Thyroid gland (tissue), 4 donors: Measurements from ENCODE around the gene MTAP. TPM values are rescaled to one million over a fixed set of nuclear protein-coding genes. Genes with fewer than 3 reads are reported as not detected.

Experiments
- DNase-seq, 2 donors: peaks; one replicate each; pipeline ENCODE4 v3.0.0-alpha.2; 2019
- H3K27ac ChIP-seq, 3 donors: fragments of 200-600 bp; sonication (generic); 1 replicate in 2 of 3; 2 replicates in 1 of 3; pipeline ENCODE4 v1.5.1; 2016 to 2019; ENCODE audit warnings: mild to moderate bottlenecking in 1 of 3, moderate library complexity in 1 of 3
- H3K27me3 ChIP-seq: fragments of 200-600 bp; sonication (generic); one replicate; pipeline ENCODE4 v1.5.1; 2019
- H3K36me3 ChIP-seq, 2 donors: fragments of 200-600 bp; sonication (generic); one replicate each; pipeline ENCODE4 v1.5.1; 2016 to 2019
- H3K4me1 ChIP-seq, 2 donors: fragments of 200-600 bp; sonication (generic); one replicate each; pipeline ENCODE4 v1.5.1; 2017 to 2019
- H3K4me3 ChIP-seq, 3 donors: fragments of 200-600 bp; sonication (generic); replicated peaks in 1 of 3; 1 replicate in 2 of 3; 2 replicates in 1 of 3; pipeline ENCODE4 v1.5.1; 2016; ENCODE audit warnings: mild to moderate bottlenecking in 1 of 3
- H3K9me3 ChIP-seq: fragments of 200-600 bp; sonication (generic); one replicate; pipeline ENCODE4 v1.5.1; 2017
- CTCF ChIP-seq, 6 experiments: fragments of 200-600 bp in 3 of 6; fragments of 450-650 bp in 3 of 6; sonication (generic) in 3 of 6; IDR thresholded peaks; one replicate each; pipeline ENCODE4 v1.5.1; 2016 to 2019; ENCODE audit warnings: antibody characterized with exemption in 6 of 6, mild to moderate bottlenecking in 2 of 6, inconsistent platforms in 1 of 6, moderate library complexity in 1 of 6
- POLR2A ChIP-seq, 2 donors: fragments of 450-650 bp; IDR thresholded peaks; one replicate each; pipeline ENCODE4 v1.6.1; 2017; ENCODE audit warnings: antibody characterized with exemption in 2 of 2, mild to moderate bottlenecking in 2 of 2, moderate library complexity in 1 of 2
- WGBS, 2 donors: methylation state at CpG; one replicate each; pipeline ENCODE4 v1.1.5; 2017; 5-methylcytosine and 5-hydroxymethylcytosine counted together
- intact Hi-C: fragments of 100-400 bp; cut with DNase I; formaldehyde crosslinking; loops from one replicate; pipeline ENCODE4 v1.15.1; 2023
- total RNA-seq, 4 donors: library from RNA; depleted of rRNA; stranded (reverse); fragments of >200 nt; gene quantifications; one replicate each; pipeline ENCODE4 v1.2.3, GENCODE V29; 2016

The MTAP gene
- total RNA-seq, 4 donors from 2014 or later: 17.1 to 24.2 (median 19.1) TPM

- intact Hi-C loops: loop anchor here (10.0 kb wide), 2 partner anchors 325 to 465 kb away; no protein-coding TSS in a partner anchor
- Histone ChIP-seq H3K27ac (no peak overlapping the region), H3K4me3 (no peak overlapping the region), H3K36me3 (no peaks in the 10 kb centered on the region), H3K4me1 (no peaks in the 10 kb centered on the region), H3K27me3 (no peaks in the 10 kb centered on the region), H3K9me3 (no peaks in the 10 kb centered on the region)
- DNase-seq: peak; percentile 48 to 55
- no peak for TF ChIP-seq POLR2A (IDR thresholded peaks at IDR 0.05)
- peak; percentile 53 to 94 (median 76) for TF ChIP-seq CTCF (IDR thresholded peaks at IDR 0.05)
- WGBS, 2 donors: 0 to 1% methylated on average over 2 of the region's 2 CpGs
These were observed 12.8 kb upstream of the MTAP start for GRCh38 chr9:21789541-21790037.

GRCh38 chr9:21795483-21795882, 7.0 kb upstream of the MTAP start:
- WGBS, 2 donors: 72% methylated on average over 2 of the region's 2 CpGs
- no peak overlapping the region for H3K27ac ChIP-seq
- H3K27me3 ChIP-seq: no peaks in the 10 kb centered on the region
- TF ChIP-seq CTCF (IDR thresholded peaks at IDR 0.05): no peak
- no peak for TF ChIP-seq POLR2A (IDR thresholded peaks at IDR 0.05)
- no peak overlapping the region for H3K4me3 ChIP-seq
- no peak for DNase-seq
- no peaks in the 10 kb centered on the region for H3K36me3 ChIP-seq
- no peaks in the 10 kb centered on the region for H3K4me1 ChIP-seq
- no peaks in the 10 kb centered on the region for H3K9me3 ChIP-seq
- intact Hi-C loops: loop anchor here (10.0 kb wide), 1 partner anchor 331 kb away; no protein-coding TSS in a partner anchor

GRCh38 chr9:21796768-21797167, 5.7 kb upstream of the MTAP start:
- TF ChIP-seq POLR2A (IDR thresholded peaks at IDR 0.05) (no peak), CTCF (IDR thresholded peaks at IDR 0.05) (no peak)
- Histone ChIP-seq H3K27me3 (no peaks in the 10 kb centered on the region), H3K4me3 (no peak overlapping the region), H3K27ac (no peak overlapping the region), H3K9me3 (no peaks in the 10 kb centered on the region), H3K36me3 (no peaks in the 10 kb centered on the region), H3K4me1 (no peaks in the 10 kb centered on the region)
- intact Hi-C loops: loop anchor here (10.0 kb wide), 1 partner anchor 332 kb away; no protein-coding TSS in a partner anchor
- WGBS, 2 donors: 56 to 73% methylated on average over 3 of the region's 3 CpGs
- no peak for DNase-seq

GRCh38 chr9:21800931-21801682, 1.3 kb upstream of the MTAP start:
- intact Hi-C loops: loop anchor here (5.0 to 10.0 kb wide), 2 partner anchors 206 to 434 kb away; partner anchors contain the start of gene CDKN2B
- Histone ChIP-seq H3K4me3 (peak overlapping the region; percentile 31 to 70 (median 67)), H3K27me3 (no peaks in the 10 kb centered on the region), H3K27ac (no peak overlapping the region), H3K9me3 (no peaks in the 10 kb centered on the region), H3K36me3 (no peaks in the 10 kb centered on the region), H3K4me1 (peaks cover 7 to 10% of the 10 kb centered on the region in 2 donors)
- DNase-seq: no peak
- TF ChIP-seq CTCF (IDR thresholded peaks at IDR 0.05): no peak
- TF ChIP-seq POLR2A (IDR thresholded peaks at IDR 0.05): no peak
- WGBS, 2 donors: 79 to 82% methylated on average over 11 of the region's 11 CpGs
